Measurements from ENCODE around the gene CRMP1.

- TF ChIP-seq SIN3B (IDR thresholded peaks at IDR 0.05; ENCODE audit: low read depth) (no peak), EZH2 (IDR thresholded peaks at IDR 0.05; ENCODE audit: borderline replicate concordance, low read depth, low read length) (no peak), ZFX (CRISPR knock-in tag; IDR thresholded peaks at IDR 0.05) (no peak), SP1 (CRISPR knock-in tag; IDR thresholded peaks at IDR 0.05) (no peak), NRF1 (conservative IDR thresholded peaks at IDR 0.05 in 1 of 2, IDR thresholded peaks at IDR 0.05 in 1 of 2) (no peak), CTCF (IDR thresholded peaks at IDR 0.05 in 2 of 3, conservative IDR thresholded peaks at IDR 0.05 in 1 of 3; ENCODE audit: insufficient read depth in 2 of 3, low read depth in 1 of 3, low read length in 3 of 3) (no peak), GTF3C2 (IDR thresholded peaks at IDR 0.05; ENCODE audit: borderline replicate concordance, extremely low read depth, insufficient read length) (no peak), ZNF639 (CRISPR knock-in tag; conservative IDR thresholded peaks at IDR 0.05 in 1 of 2, IDR thresholded peaks at IDR 0.05 in 1 of 2) (no peak), FOXK2 (conservative IDR thresholded peaks at IDR 0.05 in 1 of 2, IDR thresholded peaks at IDR 0.05 in 1 of 2; ENCODE audit: low read depth in 2 of 2) (no peak)
- TF ChIP-seq, protein P1, sequence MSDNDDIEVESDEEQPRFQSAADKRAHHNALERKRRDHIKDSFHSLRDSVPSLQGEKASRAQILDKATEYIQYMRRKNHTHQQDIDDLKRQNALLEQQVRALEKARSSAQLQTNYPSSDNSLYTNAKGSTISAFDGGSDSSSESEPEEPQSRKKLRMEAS (CRISPR knock-in tag; IDR thresholded peaks at IDR 0.05): no peak
- TF ChIP-seq, protein P2, sequence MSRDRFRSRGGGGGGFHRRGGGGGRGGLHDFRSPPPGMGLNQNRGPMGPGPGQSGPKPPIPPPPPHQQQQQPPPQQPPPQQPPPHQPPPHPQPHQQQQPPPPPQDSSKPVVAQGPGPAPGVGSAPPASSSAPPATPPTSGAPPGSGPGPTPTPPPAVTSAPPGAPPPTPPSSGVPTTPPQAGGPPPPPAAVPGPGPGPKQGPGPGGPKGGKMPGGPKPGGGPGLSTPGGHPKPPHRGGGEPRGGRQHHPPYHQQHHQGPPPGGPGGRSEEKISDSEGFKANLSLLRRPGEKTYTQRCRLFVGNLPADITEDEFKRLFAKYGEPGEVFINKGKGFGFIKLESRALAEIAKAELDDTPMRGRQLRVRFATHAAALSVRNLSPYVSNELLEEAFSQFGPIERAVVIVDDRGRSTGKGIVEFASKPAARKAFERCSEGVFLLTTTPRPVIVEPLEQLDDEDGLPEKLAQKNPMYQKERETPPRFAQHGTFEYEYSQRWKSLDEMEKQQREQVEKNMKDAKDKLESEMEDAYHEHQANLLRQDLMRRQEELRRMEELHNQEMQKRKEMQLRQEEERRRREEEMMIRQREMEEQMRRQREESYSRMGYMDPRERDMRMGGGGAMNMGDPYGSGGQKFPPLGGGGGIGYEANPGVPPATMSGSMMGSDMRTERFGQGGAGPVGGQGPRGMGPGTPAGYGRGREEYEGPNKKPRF (IDR thresholded peaks at IDR 0.05; ENCODE audit: low read depth, low read length): no peak
Observed at GRCh38 chr4:5885733-5886132, 7.2 kb downstream of the CRMP1 start.
